K562 (cell line): ENCODE data around the gene L3MBTL3. TPM values are rescaled to one million over a fixed set of nuclear protein-coding genes. Genes with fewer than 3 reads are reported as not detected.

ENCODE experiments used
- ATAC-seq: fragments of 200-7000 bp; cut with Tn5 transposase; 3 replicates; pipeline ENCODE4 v1.9.1; 2020; ENCODE audit warnings: moderate library complexity
- BruUV-seq: library from RNA; stranded (reverse); fragments of 400-500 nt; replicated peaks from 2 replicates; lab custom pipeline; 2021; lab: Mats Ljungman, UMichigan
- CTCF ChIA-PET: fragments of 300-600 bp; formaldehyde crosslinking; extraction: SDS; loops from one replicate; lab custom pipeline; 2021; ENCODE audit warnings: low intra/inter-chr PET ratio; lab: Yijun Ruan, JAX
- POLR2A ChIA-PET: fragments of 300-600, 350-650 bp; sonication (Branson Sonifier 250); formaldehyde crosslinking; extraction: SDS; loops from one replicate; lab custom pipeline; 2021; ENCODE audit warnings: antibody characterized with exemption, inconsistent platforms; lab: Yijun Ruan, JAX
- DNase-seq, 4 experiments: peaks; one replicate each; pipeline versions ENCODE4 v3.0.0 to v3.0.0-alpha.2; 2011 to 2018; ENCODE audit warnings: low spot score in 3 of 4, mixed read lengths in 3 of 4; ENCODE audit errors: extremely low read depth in 1 of 4
- FAIRE-seq: peaks from 2 replicates; lab custom pipeline; 2011; peaks lifted over from hg19 to GRCh38; lab: Jason Lieb, UNC
- H2AFZ ChIP-seq: 2 replicates; pipeline ENCODE4 v1.6.0; 2011; ENCODE audit warnings: low read depth, low read length, control low read depth, inconsistent platforms
- H3K27ac ChIP-seq: fragments of 200-600 bp; 3 replicates; pipeline ENCODE4 v1.8.0; 2011; ENCODE audit warnings: low read depth, mild to moderate bottlenecking, control low read depth, inconsistent platforms, low read length, moderate library complexity, mixed read lengths; ENCODE audit errors: extremely low read depth
- H3K27me3 ChIP-seq, 2 experiments: fragments of 300-600 bp in 1 of 2; 2 replicates in 1 of 2; 3 replicates in 1 of 2; pipeline versions ENCODE4 v1.6.0 to v1.8.0; 2011; ENCODE audit warnings: inconsistent platforms in 2 of 2, low read length in 2 of 2, mild to moderate bottlenecking in 1 of 2, mixed read lengths in 1 of 2, moderate library complexity in 1 of 2; ENCODE audit not compliant: control insufficient read depth in 2 of 2, insufficient read depth in 2 of 2
- H3K36me3 ChIP-seq: fragments of 300-600 bp; 3 replicates; pipeline ENCODE4 v1.8.0; 2011; ENCODE audit warnings: mild to moderate bottlenecking, low read length, inconsistent platforms; ENCODE audit not compliant: control insufficient read depth, insufficient read depth
- H3K4me1 ChIP-seq, 2 experiments: fragments of 200-600 bp in 1 of 2; replicated peaks in 1 of 2; 2 replicates in 1 of 2; 3 replicates in 1 of 2; pipeline versions ENCODE4 v1.5.1 to v1.8.0; 2011; ENCODE audit warnings: inconsistent platforms in 2 of 2, low read length in 2 of 2, mild to moderate bottlenecking in 1 of 2, mixed read lengths in 1 of 2, moderate library complexity in 1 of 2; ENCODE audit not compliant: control insufficient read depth in 2 of 2, insufficient read depth in 2 of 2
- H3K4me2 ChIP-seq: 2 replicates; pipeline ENCODE4 v1.6.1; 2011; ENCODE audit warnings: low read length, control low read depth, inconsistent platforms, mixed read lengths; ENCODE audit not compliant: insufficient read depth
- H3K4me3 ChIP-seq: fragments of 200-600 bp; sonication (generic), shearing (Covaris generic); 2 replicates; pipeline ENCODE4 v1.5.1; 2016; ENCODE audit warnings: control low read depth, inconsistent platforms
- H3K79me2 ChIP-seq: fragments of 200-600 bp; 3 replicates; pipeline ENCODE4 v1.8.0; 2011; ENCODE audit warnings: low read length, inconsistent platforms; ENCODE audit not compliant: control insufficient read depth, insufficient read depth
- H3K9ac ChIP-seq, 2 experiments: 2 replicates each; pipeline versions ENCODE4 v1.6.0 to v1.6.1; 2011; ENCODE audit warnings: low read depth in 2 of 2, low read length in 2 of 2, control low read depth in 1 of 2, inconsistent platforms in 1 of 2, mild to moderate bottlenecking in 1 of 2, mixed read lengths in 1 of 2; ENCODE audit not compliant: insufficient read depth in 1 of 2
- H3K9me1 ChIP-seq: one replicate; pipeline ENCODE4 v1.6.0; 2011; ENCODE audit warnings: inconsistent platforms, mild to moderate bottlenecking, low read length, moderate library complexity; ENCODE audit not compliant: control insufficient read depth, insufficient read depth
- H3K9me3 ChIP-seq: replicated peaks from 2 replicates; pipeline ENCODE4 v1.5.1; 2011; ENCODE audit warnings: low read depth, low read length, inconsistent platforms; ENCODE audit not compliant: control insufficient read depth, insufficient read depth
- H4K20me1 ChIP-seq: replicated peaks from 2 replicates; pipeline ENCODE4 v1.6.1; 2011; ENCODE audit warnings: low read length, inconsistent platforms, mixed read lengths; ENCODE audit not compliant: control insufficient read depth, insufficient read depth
- CBX5 ChIP-seq: IDR thresholded peaks from 2 replicates; pipeline ENCODE4 v1.6.1; 2014; ENCODE audit warnings: low read depth, borderline replicate concordance
- CEBPB ChIP-seq: fragments of 450-650 bp; IDR thresholded peaks from 2 replicates; pipeline ENCODE4 v1.6.1; 2016; ENCODE audit warnings: missing genetic modification characterization, missing compliant biosample characterization
- CREB1 ChIP-seq, 2 experiments: sonication (generic) in 1 of 2; formaldehyde crosslinking in 1 of 2; IDR thresholded peaks; 2 replicates each; pipeline versions ENCODE4 v1.6.1 to v1.8.0; 2012 to 2022; ENCODE audit warnings: inconsistent platforms in 1 of 2, mild to moderate bottlenecking in 1 of 2, missing genetic modification reagents in 1 of 2, moderate library complexity in 1 of 2
- ERF ChIP-seq: fragments of 450-650 bp; formaldehyde crosslinking; IDR thresholded peaks from 2 replicates; pipeline ENCODE4 v1.4.0; 2020; ENCODE audit warnings: mild to moderate bottlenecking, mixed read lengths
- ESRRB ChIP-seq: fragments of 250-450 bp; sonication (Bioruptor Pico); IDR thresholded peaks from 2 replicates; pipeline ENCODE4 v1.5.0; 2020; ENCODE audit warnings: mild to moderate bottlenecking, moderate library complexity, borderline replicate concordance
- ZNF696 ChIP-seq: fragments of 250-450 bp; sonication (Bioruptor Pico); conservative IDR thresholded peaks from 2 replicates; pipeline ENCODE4 v1.4.0; 2020; ENCODE audit warnings: mild to moderate bottlenecking, moderate library complexity
- WGBS: fragments of 100-300 bp; shearing (Covaris generic); methylation state at CpG from one replicate; pipeline ENCODE4 v1.1.6; 2016; ENCODE audit warnings: low coverage, mixed read lengths; ENCODE audit not compliant: insufficient coverage; ENCODE audit errors: missing lambda C conversion rate; 5-methylcytosine and 5-hydroxymethylcytosine counted together
- in situ Hi-C: fragments of 300-500 bp; cut with MboI; formaldehyde crosslinking; loops from 4 replicates; pipeline ENCODE4 v1.15.0; 2018; ENCODE audit warnings: inconsistent platforms, mixed read lengths
- intact Hi-C: fragments of 100-400 bp; cut with micrococcal nuclease; formaldehyde crosslinking; loops from 2 replicates; pipeline ENCODE4 v1.14.2; 2022
- polyA plus RNA-seq, 8 experiments: library from polyadenylated mRNA; depleted of rRNA in 4 of 8; stranded (reverse) in 5 of 8; unstranded in 3 of 8; fragments of >200 nt; fragmentation: Nextera tagmentation in 2 of 8; fragmentation: Illumina TruSeq in 1 of 8; extraction: Ambion mirVana in 2 of 8; extraction: Trizol in 1 of 8; gene quantifications; 2 replicates each; pipeline versions ENCODE4 v1.2.1 to v1.2.3, GENCODE V29; 2011 to 2014; ENCODE audit warnings: inconsistent platforms in 1 of 8, missing spikeins in 1 of 8
- total RNA-seq, 7 experiments: library from RNA; depleted of rRNA in 6 of 7; stranded (reverse); fragments of >200 nt in 6 of 7; fragmentation: Illumina TruSeq in 2 of 7; extraction: Trizol in 2 of 7; gene quantifications; 2 replicates each; pipeline versions ENCODE4 v1.2.1 to v1.2.3, GENCODE V29; 2011 to 2021; ENCODE audit warnings: low replicate concordance in 1 of 7

The L3MBTL3 gene
- total and polyA plus RNA-seq, 9 of the 15 experiments (the other 6 are each of a cell fraction or from before 2014, with no cell fraction given) = 0.83 to 6.9 (median 5.4) TPM

GRCh38 chr6:130164251-130164650 lies 145.9 kb downstream of the L3MBTL3 start:
- CTCF ChIA-PET = no interaction called here

GRCh38 chr6:130167655-130168054 lies 149.3 kb downstream of the L3MBTL3 start:
- no peak for TF ChIP-seq ZNF696 (CRISPR knock-in tag)
- TF ChIP-seq CEBPB = peak; percentile 69
- no peak for TF ChIP-seq ESRRB
- BruUV-seq = no TSS peak
- no peaks in the 10 kb centered on the region for H3K4me1 ChIP-seq
- POLR2A ChIA-PET = no interaction called here
- 0% methylated on average over 5 of the region's 5 CpGs for WGBS
- FAIRE-seq = no peak
- no peaks in the 10 kb centered on the region for H4K20me1 ChIP-seq
- CTCF ChIA-PET = no interaction called here
- no peak for DNase-seq
- H3K79me2 ChIP-seq = no peaks in the 10 kb centered on the region
- H3K9me1 ChIP-seq = no peaks in the 10 kb centered on the region
- intact Hi-C loops = no loop called here
- no peak overlapping the region for H3K9ac ChIP-seq
- no peak for ATAC-seq
- no peak overlapping the region for H3K4me3 ChIP-seq
- H3K36me3 ChIP-seq = no peaks in the 10 kb centered on the region
- in situ Hi-C loops = no loop called here
- no peaks in the 10 kb centered on the region for H3K9me3 ChIP-seq
- no peak overlapping the region for H2AFZ ChIP-seq
- H3K4me2 ChIP-seq = no peak overlapping the region
- H3K27me3 ChIP-seq = peaks cover 0 to 4% of the 10 kb centered on the region in 2 experiments; a peak in 3 of 5 replicates
- no peak overlapping the region for H3K27ac ChIP-seq

More at GRCh38 chr6:130164251-130164650, 145.9 kb downstream of the L3MBTL3 start:
- no TSS peak for BruUV-seq
- intact Hi-C loops = no loop called here
- TF ChIP-seq CREB1 (IDR thresholded peaks at IDR 0.05) (no peak), CREB1 (CRISPR knock-in tag; IDR thresholded peaks at IDR 0.05) (no peak), ERF (CRISPR knock-in tag) (no peak), CBX5 (no peak)
- POLR2A ChIA-PET = no interaction called here
- Histone ChIP-seq H3K27me3 (peaks cover 0 to 4% of the 10 kb centered on the region in 2 experiments; a peak in 3 of 5 replicates), H3K4me2 (no peak overlapping the region), H3K4me3 (no peak overlapping the region), H3K36me3 (no peaks in the 10 kb centered on the region), H4K20me1 (no peaks in the 10 kb centered on the region), H3K27ac (no peak overlapping the region), H3K9me3 (no peaks in the 10 kb centered on the region), H3K9me1 (no peaks in the 10 kb centered on the region), H3K79me2 (no peaks in the 10 kb centered on the region), H2AFZ (no peak overlapping the region), H3K9ac (no peak overlapping the region), H3K4me1 (no peaks in the 10 kb centered on the region)
- no peak for ATAC-seq
- no peak for FAIRE-seq
- DNase-seq = no peak
- 0% methylated on average over 4 of the region's 4 CpGs for WGBS
- in situ Hi-C loops = no loop called here
